H1 (cell line): ENCODE measurements around the gene HTR6. TPM values are rescaled to one million over a fixed set of nuclear protein-coding genes. Genes with fewer than 3 reads are reported as not detected.

ENCODE experiments used
- CTCF ChIA-PET: fragments of 300-600 bp; sonication (Branson Sonifier 250); formaldehyde crosslinking; loops from one replicate; lab custom pipeline; 2021; ENCODE audit not compliant: partially characterized antibody; lab: Charles Lee
- POLR2A ChIA-PET: fragments of 300-600 bp; sonication (Branson Sonifier 250); formaldehyde crosslinking; loops from one replicate; lab custom pipeline; 2021; ENCODE audit warnings: inconsistent platforms; ENCODE audit not compliant: partially characterized antibody; lab: Charles Lee
- DNase-seq, 2 experiments: peaks; one replicate each; pipeline versions ENCODE4 v3.0.0 to v3.0.0-alpha.2; 2010 to 2022; ENCODE audit warnings: low spot score in 2 of 2, low read depth in 1 of 2, mixed read lengths in 1 of 2
- FAIRE-seq: peaks from 2 replicates; lab custom pipeline; 2011; peaks lifted over from hg19 to GRCh38; lab: Jason Lieb, UNC
- H2AFZ ChIP-seq: 2 replicates; pipeline ENCODE4 v1.8.1; 2012; ENCODE audit warnings: low read length, inconsistent platforms
- H2AK5ac ChIP-seq: 2 replicates; pipeline ENCODE4 v1.6.1; 2013; ENCODE audit warnings: low read depth, low read length
- H2BK120ac ChIP-seq: replicated peaks from 2 replicates; pipeline ENCODE3; 2013; ENCODE audit warnings: low read depth, low read length, inconsistent platforms
- H2BK12ac ChIP-seq: 2 replicates; pipeline ENCODE4 v1.6.1; 2013; ENCODE audit warnings: low read depth, low read length
- H2BK15ac ChIP-seq: 2 replicates; pipeline ENCODE4 v1.6.1; 2013; ENCODE audit warnings: low read length
- H2BK20ac ChIP-seq: 2 replicates; pipeline ENCODE4 v1.6.1; 2013; ENCODE audit warnings: low read length
- H2BK5ac ChIP-seq: 2 replicates; pipeline ENCODE4 v1.6.1; 2013; ENCODE audit warnings: low read depth, low read length
- H3K14ac ChIP-seq: 2 replicates; pipeline ENCODE4 v1.6.1; 2013; ENCODE audit warnings: inconsistent platforms; ENCODE audit not compliant: insufficient read length
- H3K18ac ChIP-seq: 2 replicates; pipeline ENCODE4 v1.6.1; 2013; ENCODE audit warnings: low read length; ENCODE audit errors: extremely low read depth
- H3K23ac ChIP-seq: 2 replicates; pipeline ENCODE4 v1.6.1; 2013; ENCODE audit warnings: inconsistent platforms; ENCODE audit not compliant: insufficient read length
- H3K23me2 ChIP-seq: 2 replicates; pipeline ENCODE4 v1.6.1; 2013; ENCODE audit warnings: low read depth, low read length
- H3K27ac ChIP-seq: 2 replicates; pipeline ENCODE4 v1.6.1; 2011; ENCODE audit warnings: low read depth, low read length, inconsistent platforms
- H3K27me3 ChIP-seq, 4 experiments: replicated peaks in 1 of 4; 1 replicate in 1 of 4; 2 replicates in 3 of 4; pipeline versions ENCODE4 v1.6.1 to v1.8.1; 2011 to 2013; ENCODE audit warnings: low read length in 3 of 4, mild to moderate bottlenecking in 3 of 4, inconsistent platforms in 2 of 4, mixed read lengths in 2 of 4, moderate library complexity in 1 of 4; ENCODE audit not compliant: control insufficient read depth in 3 of 4, insufficient read depth in 3 of 4; ENCODE audit errors: extremely low read depth in 1 of 4
- H3K36me3 ChIP-seq, 4 experiments: 2 replicates each; pipeline versions ENCODE4 v1.6.1 to v1.8.1; 2011 to 2013; ENCODE audit warnings: mild to moderate bottlenecking in 4 of 4, low read length in 3 of 4, moderate library complexity in 2 of 4, control low read depth in 1 of 4, inconsistent platforms in 1 of 4; ENCODE audit not compliant: insufficient read depth in 4 of 4, control insufficient read depth in 2 of 4
- H3K4ac ChIP-seq: replicated peaks from 2 replicates; pipeline ENCODE3; 2013; ENCODE audit warnings: low read length, low read depth, mixed read lengths, inconsistent platforms; ENCODE audit not compliant: insufficient read length
- H3K4me1 ChIP-seq, 4 experiments: replicated peaks in 1 of 4; 1 replicate in 1 of 4; 2 replicates in 3 of 4; pipeline versions ENCODE4 v1.6.1 to v1.8.1; 2011 to 2013; ENCODE audit warnings: low read length in 3 of 4, inconsistent platforms in 2 of 4, mixed read lengths in 1 of 4; ENCODE audit not compliant: insufficient read depth in 4 of 4, control insufficient read depth in 3 of 4
- H3K4me2 ChIP-seq, 2 experiments: 2 replicates each; pipeline versions ENCODE4 v1.6.1 to v1.8.1; 2011 to 2013; ENCODE audit warnings: low read depth in 2 of 2, low read length in 2 of 2, control low read depth in 1 of 2, inconsistent platforms in 1 of 2, mild to moderate bottlenecking in 1 of 2; ENCODE audit not compliant: insufficient read depth in 1 of 2
- H3K4me3 ChIP-seq, 4 experiments: fragments of 200-600, 300-600 bp in 1 of 4; sonication (generic), shearing (Covaris generic), sonication (Bioruptor Twin) in 1 of 4; 2 replicates each; pipeline versions ENCODE4 v1.5.1 to v1.8.1; 2011 to 2016; ENCODE audit warnings: low read length in 4 of 4, low read depth in 3 of 4, control low read depth in 2 of 4, inconsistent platforms in 2 of 4, mild to moderate bottlenecking in 2 of 4, mixed read lengths in 1 of 4, moderate library complexity in 1 of 4; ENCODE audit not compliant: insufficient read depth in 2 of 4; ENCODE audit errors: extremely low read depth in 1 of 4
- H3K56ac ChIP-seq: replicated peaks from 2 replicates; pipeline ENCODE3; 2013; ENCODE audit warnings: low read depth, mild to moderate bottlenecking, mixed read lengths, low read length, inconsistent platforms; ENCODE audit not compliant: insufficient read length
- H3K79me1 ChIP-seq: 2 replicates; pipeline ENCODE4 v1.6.1; 2013; ENCODE audit warnings: low read depth, low read length, control low read depth
- H3K79me2 ChIP-seq, 2 experiments: 2 replicates each; pipeline versions ENCODE4 v1.6.1 to v1.8.1; 2012 to 2013; ENCODE audit warnings: low read length in 2 of 2, mild to moderate bottlenecking in 2 of 2, inconsistent platforms in 1 of 2; ENCODE audit not compliant: insufficient read depth in 2 of 2, control insufficient read depth in 1 of 2
- H3K9ac ChIP-seq, 4 experiments: replicated peaks in 1 of 4; 1 replicate in 1 of 4; 2 replicates in 3 of 4; pipeline versions ENCODE4 v1.6.1 to v1.8.1; 2011 to 2013; ENCODE audit warnings: low read depth in 3 of 4, low read length in 3 of 4, control low read depth in 2 of 4, mild to moderate bottlenecking in 2 of 4, moderate library complexity in 2 of 4, inconsistent platforms in 1 of 4; ENCODE audit errors: extremely low read depth in 1 of 4
- H3K9me3 ChIP-seq, 2 experiments: 2 replicates each; pipeline versions ENCODE4 v1.6.1 to v1.8.1; 2012 to 2013; ENCODE audit warnings: mild to moderate bottlenecking in 2 of 2, moderate library complexity in 2 of 2, control low read depth in 1 of 2, inconsistent platforms in 1 of 2, low read depth in 1 of 2, low read length in 1 of 2, mixed read lengths in 1 of 2; ENCODE audit not compliant: insufficient read depth in 2 of 2
- H4K20me1 ChIP-seq, 2 experiments: replicated peaks in 1 of 2; 2 replicates each; pipeline versions ENCODE3 to v1.8.1; 2011 to 2013; ENCODE audit warnings: inconsistent platforms in 2 of 2, low read length in 2 of 2, mild to moderate bottlenecking in 1 of 2; ENCODE audit not compliant: insufficient read depth in 2 of 2, control insufficient read depth in 1 of 2
- H4K5ac ChIP-seq: 2 replicates; pipeline ENCODE4 v1.6.1; 2013; ENCODE audit warnings: low read length, low read depth, mixed read lengths, inconsistent platforms; ENCODE audit not compliant: insufficient read length
- H4K8ac ChIP-seq: 2 replicates; pipeline ENCODE4 v1.8.0; 2013; ENCODE audit warnings: mild to moderate bottlenecking, moderate library complexity, low read length, inconsistent platforms; ENCODE audit not compliant: insufficient read depth; ENCODE audit errors: extremely low read depth
- H4K91ac ChIP-seq: replicated peaks from 2 replicates; pipeline ENCODE3; 2013; ENCODE audit warnings: low read length, mixed read lengths, inconsistent platforms; ENCODE audit not compliant: insufficient read length
- ATF3 ChIP-seq: IDR thresholded peaks from 2 replicates; pipeline ENCODE4 v1.6.1; 2011; ENCODE audit warnings: low read depth, mild to moderate bottlenecking, low read length; ENCODE audit not compliant: insufficient read depth
- E2F6 ChIP-seq: IDR thresholded peaks from 2 replicates; pipeline ENCODE4 v1.6.1; 2012; ENCODE audit warnings: inconsistent platforms
- GABPA ChIP-seq: IDR thresholded peaks from 2 replicates; pipeline ENCODE4 v1.6.1; 2011; ENCODE audit warnings: mild to moderate bottlenecking, low read length, moderate library complexity, borderline replicate concordance; ENCODE audit not compliant: insufficient read depth
- SAP30 ChIP-seq: fragments of 300-600 bp; sonication (generic); IDR thresholded peaks from 2 replicates; pipeline ENCODE4 v1.7.1; 2012; ENCODE audit warnings: low read length, moderate library complexity, mild to moderate bottlenecking, inconsistent platforms; ENCODE audit not compliant: insufficient read depth, insufficient replicate concordance
- SP4 ChIP-seq: IDR thresholded peaks from 2 replicates; pipeline ENCODE4 v1.6.1; 2012; ENCODE audit warnings: low read length, inconsistent platforms
- SUZ12 ChIP-seq: fragments of 200-600 bp; sonication (generic); IDR thresholded peaks from 2 replicates; pipeline ENCODE4 v1.6.1; 2012; ENCODE audit warnings: mild to moderate bottlenecking, inconsistent platforms, low read length, moderate library complexity, mixed read lengths
- TBP ChIP-seq: IDR thresholded peaks from 2 replicates; pipeline ENCODE4 v1.6.1; 2011; ENCODE audit warnings: low read depth, low read length, improper control_type of control experiment
- TCF12 ChIP-seq: IDR thresholded peaks from 2 replicates; pipeline ENCODE4 v1.6.1; 2011; ENCODE audit warnings: low read depth, mild to moderate bottlenecking, low read length
- WGBS, 2 experiments: shearing (Covaris generic) in 1 of 2; methylation state at CpG; one replicate each; pipeline versions ENCODE4 v1.1.6 to v1.1.7; 2013 to 2015; ENCODE audit warnings: low lambda C conversion rate in 2 of 2, mixed read lengths in 2 of 2, inconsistent platforms in 1 of 2, low coverage in 1 of 2, missing lambda C conversion rate in 1 of 2; ENCODE audit not compliant: insufficient replicate concordance in 2 of 2, insufficient coverage in 1 of 2, insufficient read length in 1 of 2; ENCODE audit errors: extremely low coverage in 1 of 2, missing lambda C conversion rate in 1 of 2; 5-methylcytosine and 5-hydroxymethylcytosine counted together
- polyA plus RNA-seq, 7 experiments: library from polyadenylated mRNA; depleted of rRNA in 3 of 7; stranded (reverse) in 5 of 7; unstranded in 2 of 7; fragments of >200 nt in 5 of 7; fragments of 200-250 nt in 2 of 7; gene quantifications; 1 replicate in 5 of 7; 2 replicates in 1 of 7; 4 replicates in 1 of 7; pipeline versions ENCODE4 v1.2.1 to v1.2.3, GENCODE V29; 2011 to 2013; ENCODE audit warnings: missing spikeins in 2 of 7, mixed read lengths in 2 of 7
- total RNA-seq: library from RNA; stranded (reverse); fragmentation: NEBNext Ultra II Directional; extraction: Animal tissue kit (Norgen Biotek cat#: 25700); gene quantifications from 2 replicates; pipeline ENCODE4 v1.2.1, GENCODE V29; 2021

HTR6 gene
- total and polyA plus RNA-seq, 2 of the 8 experiments (the other 6 are each of a cell fraction or from before 2014, with no cell fraction given), result 0.76 to 0.95 TPM

GRCh38 chr1:19704247-19705113 is 39.8 kb downstream of the HTR6 start:
- Histone ChIP-seq H3K23me2 (no peaks in the 10 kb centered on the region), H3K9me3 (no peaks in the 10 kb centered on the region), H2AFZ (peak overlapping the region; percentile 99), H4K8ac (no peak overlapping the region), H4K5ac (no peak overlapping the region), H3K9ac (no peak overlapping the region), H3K14ac (no peak overlapping the region), H2BK120ac (no peak overlapping the region), H3K18ac (no peak overlapping the region), H2BK20ac (0 out of 2 replicates have a peak overlapping the region, but pooled peaks have one; percentile 53), H3K27me3 (no peaks in the 10 kb centered on the region), H3K27ac (no peak overlapping the region), H4K20me1 (no peaks in the 10 kb centered on the region), H3K4me1 (peaks cover 0 to 8% (median 3%) of the 10 kb centered on the region in 4 experiments; a peak in 5 of 7 replicates), H2BK15ac (peak overlapping the region; percentile 61; the same call in 1 of the 2 replicates), H2BK12ac (no peak overlapping the region), H3K36me3 (no peaks in the 10 kb centered on the region), H2BK5ac (no peak overlapping the region), H3K79me1 (no peaks in the 10 kb centered on the region; the same call in 1 of the 2 replicates), H3K4me2 (peak overlapping the region; percentile 10 to 70; a peak in 3 of 4 replicates), H3K4me3 (peak overlapping the region in 1 of 4 experiments; percentile 41; a peak in 2 of 8 replicates), H4K91ac (peak overlapping the region; percentile 15), H3K4ac (no peak overlapping the region), H2AK5ac (no peak overlapping the region), H3K23ac (no peak overlapping the region), H3K56ac (no peak overlapping the region), H3K79me2 (no peaks in the 10 kb centered on the region)
- ChIA-PET CTCF (interaction anchor here (0.7 to 9.8 kb wide), 42 partner anchors 9 to 896 kb away, joined by 3 to 127 read pairs (median 5); partner anchors contain the start of genes HTR6 and OTUD3), POLR2A (interaction anchor here (2.2 kb wide), 1 partner anchor 11 kb away, joined by 6 read pairs; no protein-coding TSS in a partner anchor)
- FAIRE-seq, result peak; percentile 82
- WGBS, 2 experiments, result 16% methylated on average over 19 of the region's 19 CpGs; no CpG with 5 or more reads in 1 of the 2 experiments
- peak; percentile 69 to 95 for DNase-seq
- no peak for TF ChIP-seq SAP30
- 0 out of 2 replicates have a peak, but pooled peaks have one; percentile 60 for TF ChIP-seq TCF12
- TF ChIP-seq SP4, result no peak
- TF ChIP-seq GABPA, result peak; percentile 54; the same call in 1 of the 2 replicates
- TF ChIP-seq E2F6, result no peak
- no peak for TF ChIP-seq TBP
- no peak for TF ChIP-seq ATF3
- no peak for TF ChIP-seq SUZ12
